HL-60 (cell line): ENCODE data around the gene ICAM1.

Experiments used
- DNase-seq, 2 experiments: peaks; one replicate each; pipeline ENCODE4 v3.0.0-alpha.2; 2010 to 2020; ENCODE audit warnings: low read depth in 1 of 2, low spot score in 1 of 2
- H3K27ac ChIP-seq: fragments of 250-450 bp; sonication (Bioruptor Pico); replicated peaks from 2 replicates; pipeline ENCODE4 v1.5.1; 2020; ENCODE audit warnings: mild to moderate bottlenecking, moderate library complexity
- H3K27me3 ChIP-seq: fragments of 250-450 bp; sonication (Bioruptor Pico); 2 replicates; pipeline ENCODE4 v1.5.1; 2021; ENCODE audit warnings: mild to moderate bottlenecking, moderate library complexity; ENCODE audit not compliant: insufficient read depth, poor library complexity, severe bottlenecking
- H3K4me3 ChIP-seq: replicated peaks from 2 replicates; pipeline ENCODE4 v1.5.1; 2011; ENCODE audit warnings: mild to moderate bottlenecking, control low read depth, low read length; ENCODE audit not compliant: insufficient read depth
- CTCF ChIP-seq: IDR thresholded peaks from one replicate; pipeline ENCODE4 v1.5.1; 2011; ENCODE audit warnings: low read length, control low read depth, inconsistent platforms; ENCODE audit not compliant: insufficient read depth
- GABPA ChIP-seq: IDR thresholded peaks from 2 replicates; pipeline ENCODE4 v1.6.1; 2012; ENCODE audit warnings: low read depth
- POLR2AphosphoS5 ChIP-seq: IDR thresholded peaks from 2 replicates; pipeline ENCODE4 v1.6.1; 2012; ENCODE audit warnings: low read depth
- REST ChIP-seq: IDR thresholded peaks from 2 replicates; pipeline ENCODE4 v1.6.1; 2012; ENCODE audit warnings: low read depth; ENCODE audit not compliant: insufficient replicate concordance
- SPI1 ChIP-seq: IDR thresholded peaks from 2 replicates; pipeline ENCODE4 v1.6.1; 2012; ENCODE audit warnings: low read depth, mild to moderate bottlenecking, borderline replicate concordance

ICAM1 gene

GRCh38 chr19:10306327-10306726, 35.4 kb downstream of the ICAM1 start:
- no peaks in the 10 kb centered on the region for H3K27me3 ChIP-seq
- TF ChIP-seq POLR2AphosphoS5 (no peak), CTCF (no peak), SPI1 (no peak)
- peak overlapping the region; percentile 64 for H3K27ac ChIP-seq
- H3K4me3 ChIP-seq, result no peak overlapping the region
- no peak for DNase-seq

GRCh38 chr19:10309423-10309822, 38.5 kb downstream of the ICAM1 start, which contains the start of gene ZGLP1:
Gene ZGLP1, minus strand, starts transcription at chr19:10309815.
- TF ChIP-seq SPI1, result no peak
- TF ChIP-seq POLR2AphosphoS5, result no peak
- no peak for TF ChIP-seq CTCF
- TF ChIP-seq GABPA, result no peak
- TF ChIP-seq REST, result no peak
- H3K27ac ChIP-seq, result no peak within 1 kb of the TSS
- H3K4me3 ChIP-seq, result no peak within 1 kb of the TSS
- no peaks in the 10 kb centered on the region for H3K27me3 ChIP-seq
- no peak for DNase-seq

GRCh38 chr19:10315335-10316214, 44.7 kb downstream of the ICAM1 start, which contains the start of gene FDX2:
Gene FDX2, minus strand, starts transcription at chr19:10316015. Its CDS starts 19 bp downstream, at chr19:10315996.
- peak within 1 kb of the TSS; percentile 52 for H3K27ac ChIP-seq

More at GRCh38 chr19:10315335-10316214, 44.7 kb downstream of the ICAM1 start, which contains the start of gene FDX2:
- DNase-seq, result peak in 1 of 2 experiments; percentile 85
- Histone ChIP-seq H3K4me3 (peak within 1 kb of the TSS; percentile 93), H3K27me3 (no peaks in the 10 kb centered on the region)
- TF ChIP-seq GABPA, result no peak
- TF ChIP-seq CTCF, result no peak
- TF ChIP-seq POLR2AphosphoS5, result peak; percentile 88
- TF ChIP-seq SPI1, result no peak
- no peak for TF ChIP-seq REST
